HepG2 (cell line): ENCODE measurements around the gene SSH3. TPM values are rescaled to one million over a fixed set of nuclear protein-coding genes. Genes with fewer than 3 reads are reported as not detected.

Source experiments
- BCL6 ChIP-seq: IDR thresholded peaks from 2 replicates; pipeline ENCODE4 v1.6.1; 2016; ENCODE audit warnings: missing genetic modification reagents, missing compliant biosample characterization
- BRD4 ChIP-seq: sonication (generic); formaldehyde crosslinking; IDR thresholded peaks from 2 replicates; pipeline ENCODE4 v1.4.0; 2020; ENCODE audit warnings: missing genetic modification reagents
- CEBPB ChIP-seq: IDR thresholded peaks from 2 replicates; pipeline ENCODE4 v1.6.1; 2011; ENCODE audit warnings: low read depth, low read length, improper control_type of control experiment, borderline replicate concordance
- FOXA1 ChIP-seq, 2 experiments: fragments of 450-650 bp in 1 of 2; sonication (generic) in 1 of 2; formaldehyde crosslinking in 1 of 2; IDR thresholded peaks; 2 replicates each; pipeline versions ENCODE4 v1.4.0 to v1.6.1; 2016 to 2020; ENCODE audit warnings: missing genetic modification reagents in 1 of 2
- MIER3 ChIP-seq: IDR thresholded peaks from 2 replicates; pipeline ENCODE4 v1.6.1; 2016; ENCODE audit warnings: missing compliant biosample characterization, borderline replicate concordance
- NAIF1 ChIP-seq: sonication (generic); formaldehyde crosslinking; IDR thresholded peaks from 2 replicates; pipeline ENCODE4 v1.5.0; 2020; ENCODE audit warnings: mild to moderate bottlenecking, missing genetic modification reagents, borderline replicate concordance
- NBN ChIP-seq: fragments of 450-650 bp; conservative IDR thresholded peaks from 2 replicates; pipeline ENCODE4 v1.6.1; 2017
- RFX3 ChIP-seq: IDR thresholded peaks from 2 replicates; pipeline ENCODE4 v1.6.1; 2016; ENCODE audit warnings: missing biosample characterization, missing genetic modification reagents
- SP4 ChIP-seq: sonication (generic); formaldehyde crosslinking; IDR thresholded peaks from 2 replicates; pipeline ENCODE4 v1.8.1; 2023; ENCODE audit warnings: mild to moderate bottlenecking, missing genetic modification reagents
- SRSF4 ChIP-seq: fragments of 200-400 bp; formaldehyde crosslinking; IDR thresholded peaks from one replicate; pipeline ENCODE4 v1.6.1; 2018; ENCODE audit warnings: mild to moderate bottlenecking, low read depth, low read length, moderate library complexity; ENCODE audit not compliant: poor library complexity, severe bottlenecking
- TBL1XR1 ChIP-seq: fragments of 150-350 bp; IDR thresholded peaks from 2 replicates; pipeline ENCODE4 v1.6.1; 2014; ENCODE audit warnings: borderline replicate concordance, low read length; ENCODE audit not compliant: partially characterized antibody
- ZNF224 ChIP-seq: sonication (generic); formaldehyde crosslinking; IDR thresholded peaks from 2 replicates; pipeline ENCODE4 v1.5.0; 2020; ENCODE audit warnings: mild to moderate bottlenecking, missing genetic modification reagents
- ZNF367 ChIP-seq: sonication (generic); formaldehyde crosslinking; IDR thresholded peaks from 2 replicates; pipeline ENCODE4 v1.4.0; 2020; ENCODE audit warnings: missing genetic modification reagents, borderline replicate concordance
- ZNF496 ChIP-seq: sonication (generic); formaldehyde crosslinking; IDR thresholded peaks from 2 replicates; pipeline ENCODE4 v1.8.1; 2023; ENCODE audit warnings: mild to moderate bottlenecking, moderate library complexity, missing genetic modification reagents; ENCODE audit not compliant: insufficient replicate concordance
- ZNF607 ChIP-seq: sonication (generic); formaldehyde crosslinking; IDR thresholded peaks from 2 replicates; pipeline ENCODE4 v1.5.1; 2020; ENCODE audit warnings: missing genetic modification reagents, mild to moderate bottlenecking, borderline replicate concordance
- ZNF773 ChIP-seq: sonication (generic); formaldehyde crosslinking; IDR thresholded peaks from 2 replicates; pipeline ENCODE4 v1.4.0; 2020; ENCODE audit warnings: missing genetic modification reagents, borderline replicate concordance
- polyA plus RNA-seq, 8 experiments: library from polyadenylated mRNA; depleted of rRNA in 3 of 8; stranded (reverse) in 7 of 8; unstranded in 1 of 8; fragments of >200 nt; fragmentation: Illumina TruSeq in 4 of 8; extraction: Trizol in 4 of 8; gene quantifications; 2 replicates each; pipeline versions ENCODE4 v1.2.1 to v1.2.3, GENCODE V29; 2011 to 2016; ENCODE audit warnings: low read depth in 4 of 8, missing spikeins in 1 of 8, mixed read lengths in 1 of 8; ENCODE audit not compliant: insufficient read depth in 1 of 8
- total RNA-seq, 5 experiments: library from RNA; depleted of rRNA; stranded (reverse); fragments of >200 nt; fragmentation: Illumina TruSeq; extraction: Trizol; gene quantifications; 2 replicates each; pipeline ENCODE4 v1.2.3, GENCODE V29; 2016; ENCODE audit warnings: low read depth in 1 of 5
- TF ChIP-seq, protein P1 (sequence below): IDR thresholded peaks from 2 replicates; pipeline ENCODE4 v1.6.1; 2016; ENCODE audit warnings: low read depth, control low read depth
- TF ChIP-seq, protein P2 (sequence below): sonication (generic); formaldehyde crosslinking; IDR thresholded peaks from 2 replicates; pipeline ENCODE4 v1.9.0; 2021; ENCODE audit warnings: missing genetic modification reagents, mild to moderate bottlenecking, borderline replicate concordance
- TF ChIP-seq, protein P3 (sequence below): sonication (generic); formaldehyde crosslinking; IDR thresholded peaks from 2 replicates; pipeline ENCODE4 v1.8.0; 2022; ENCODE audit warnings: mild to moderate bottlenecking, missing genetic modification reagents, moderate library complexity
- TF ChIP-seq, protein P4 (sequence below): sonication (generic); formaldehyde crosslinking; IDR thresholded peaks from 2 replicates; pipeline ENCODE4 v1.9.0; 2021; ENCODE audit warnings: missing genetic modification reagents, borderline replicate concordance
- TF ChIP-seq, protein P5 (sequence below): sonication (generic); formaldehyde crosslinking; IDR thresholded peaks from 2 replicates; pipeline ENCODE4 v1.5.0; 2020; ENCODE audit warnings: missing genetic modification reagents

The SSH3 gene
- total and polyA plus RNA-seq, 2 of the 13 experiments (the other 11 are each of a cell fraction or from before 2014, with no cell fraction given) = 12.4 to 18.8 TPM

DNA sequence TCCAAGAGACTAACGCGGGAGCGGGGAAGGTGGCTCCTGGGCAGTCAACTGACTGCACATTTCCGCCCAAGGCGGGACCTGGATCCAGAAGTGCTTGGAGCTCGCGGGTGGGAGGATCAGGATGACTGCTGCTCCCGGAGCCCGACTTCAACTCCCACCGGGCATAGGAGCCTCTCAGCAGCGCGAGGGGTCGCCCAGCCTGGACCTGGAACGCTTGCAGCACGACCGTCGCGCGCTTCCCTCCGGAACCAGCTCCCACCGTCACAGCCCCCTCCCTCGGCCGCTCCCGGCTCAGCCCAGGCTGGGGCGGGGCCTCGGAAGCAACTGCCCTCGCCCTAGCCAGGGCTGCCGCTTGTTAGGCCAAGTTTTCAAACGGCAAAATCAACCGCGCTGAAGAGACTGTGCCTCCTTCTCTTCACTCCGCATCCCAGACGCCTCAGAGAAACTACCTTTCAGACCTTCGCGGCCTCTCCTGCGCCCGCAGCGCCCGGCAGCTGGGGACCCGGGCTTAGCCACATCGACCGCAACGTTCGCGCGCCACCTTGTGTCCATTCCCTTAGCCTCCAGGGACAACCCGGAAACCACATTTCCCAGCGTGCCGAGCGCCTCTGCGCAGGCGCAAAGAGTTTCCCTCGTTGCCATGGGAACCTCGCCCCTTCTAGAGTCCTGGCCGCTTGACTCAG lies 14.0 kb downstream of the SSH3 start (continued):
- TF ChIP-seq, protein P1, sequence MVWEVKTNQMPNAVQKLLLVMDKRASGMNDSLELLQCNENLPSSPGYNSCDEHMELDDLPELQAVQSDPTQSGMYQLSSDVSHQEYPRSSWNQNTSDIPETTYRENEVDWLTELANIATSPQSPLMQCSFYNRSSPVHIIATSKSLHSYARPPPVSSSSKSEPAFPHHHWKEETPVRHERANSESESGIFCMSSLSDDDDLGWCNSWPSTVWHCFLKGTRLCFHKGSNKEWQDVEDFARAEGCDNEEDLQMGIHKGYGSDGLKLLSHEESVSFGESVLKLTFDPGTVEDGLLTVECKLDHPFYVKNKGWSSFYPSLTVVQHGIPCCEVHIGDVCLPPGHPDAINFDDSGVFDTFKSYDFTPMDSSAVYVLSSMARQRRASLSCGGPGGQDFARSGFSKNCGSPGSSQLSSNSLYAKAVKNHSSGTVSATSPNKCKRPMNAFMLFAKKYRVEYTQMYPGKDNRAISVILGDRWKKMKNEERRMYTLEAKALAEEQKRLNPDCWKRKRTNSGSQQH (CRISPR knock-in tag) = peak; percentile 30; the same call in 1 of the 2 replicates
- no peak for TF ChIP-seq ZNF496 (CRISPR knock-in tag)
- no peak; the same call in 1 of the 2 replicates for TF ChIP-seq BCL6 (CRISPR knock-in tag)
- no peak for TF ChIP-seq FOXA1 (IDR thresholded peaks at IDR 0.05)
- no peak for TF ChIP-seq FOXA1 (CRISPR knock-in tag; IDR thresholded peaks at IDR 0.05)
- TF ChIP-seq ZNF224 (CRISPR knock-in tag) = peak; percentile 74; the same call in 1 of the 2 replicates
- no peak for TF ChIP-seq NBN
- no peak for TF ChIP-seq NAIF1
- TF ChIP-seq, protein P2, sequence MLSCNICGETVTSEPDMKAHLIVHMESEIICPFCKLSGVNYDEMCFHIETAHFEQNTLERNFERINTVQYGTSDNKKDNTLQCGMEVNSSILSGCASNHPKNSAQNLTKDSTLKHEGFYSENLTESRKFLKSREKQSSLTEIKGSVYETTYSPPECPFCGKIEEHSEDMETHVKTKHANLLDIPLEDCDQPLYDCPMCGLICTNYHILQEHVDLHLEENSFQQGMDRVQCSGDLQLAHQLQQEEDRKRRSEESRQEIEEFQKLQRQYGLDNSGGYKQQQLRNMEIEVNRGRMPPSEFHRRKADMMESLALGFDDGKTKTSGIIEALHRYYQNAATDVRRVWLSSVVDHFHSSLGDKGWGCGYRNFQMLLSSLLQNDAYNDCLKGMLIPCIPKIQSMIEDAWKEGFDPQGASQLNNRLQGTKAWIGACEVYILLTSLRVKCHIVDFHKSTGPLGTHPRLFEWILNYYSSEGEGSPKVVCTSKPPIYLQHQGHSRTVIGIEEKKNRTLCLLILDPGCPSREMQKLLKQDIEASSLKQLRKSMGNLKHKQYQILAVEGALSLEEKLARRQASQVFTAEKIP (CRISPR knock-in tag) = no peak
- TF ChIP-seq RFX3 (CRISPR knock-in tag) = peak; percentile 100
- TF ChIP-seq TBL1XR1 = peak; percentile 21
- TF ChIP-seq ZNF773 (CRISPR knock-in tag) = peak; percentile 69; the same call in 1 of the 2 replicates
- peak; percentile 68; the same call in 1 of the 2 replicates for TF ChIP-seq SP4 (CRISPR knock-in tag)
- no peak for TF ChIP-seq SRSF4
- TF ChIP-seq, protein P3, sequence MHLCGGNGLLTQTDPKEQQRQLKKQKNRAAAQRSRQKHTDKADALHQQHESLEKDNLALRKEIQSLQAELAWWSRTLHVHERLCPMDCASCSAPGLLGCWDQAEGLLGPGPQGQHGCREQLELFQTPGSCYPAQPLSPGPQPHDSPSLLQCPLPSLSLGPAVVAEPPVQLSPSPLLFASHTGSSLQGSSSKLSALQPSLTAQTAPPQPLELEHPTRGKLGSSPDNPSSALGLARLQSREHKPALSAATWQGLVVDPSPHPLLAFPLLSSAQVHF (CRISPR knock-in tag) = no peak
- TF ChIP-seq MIER3 (CRISPR knock-in tag) = peak; percentile 75; the same call in 1 of the 2 replicates
- TF ChIP-seq, protein P4, sequence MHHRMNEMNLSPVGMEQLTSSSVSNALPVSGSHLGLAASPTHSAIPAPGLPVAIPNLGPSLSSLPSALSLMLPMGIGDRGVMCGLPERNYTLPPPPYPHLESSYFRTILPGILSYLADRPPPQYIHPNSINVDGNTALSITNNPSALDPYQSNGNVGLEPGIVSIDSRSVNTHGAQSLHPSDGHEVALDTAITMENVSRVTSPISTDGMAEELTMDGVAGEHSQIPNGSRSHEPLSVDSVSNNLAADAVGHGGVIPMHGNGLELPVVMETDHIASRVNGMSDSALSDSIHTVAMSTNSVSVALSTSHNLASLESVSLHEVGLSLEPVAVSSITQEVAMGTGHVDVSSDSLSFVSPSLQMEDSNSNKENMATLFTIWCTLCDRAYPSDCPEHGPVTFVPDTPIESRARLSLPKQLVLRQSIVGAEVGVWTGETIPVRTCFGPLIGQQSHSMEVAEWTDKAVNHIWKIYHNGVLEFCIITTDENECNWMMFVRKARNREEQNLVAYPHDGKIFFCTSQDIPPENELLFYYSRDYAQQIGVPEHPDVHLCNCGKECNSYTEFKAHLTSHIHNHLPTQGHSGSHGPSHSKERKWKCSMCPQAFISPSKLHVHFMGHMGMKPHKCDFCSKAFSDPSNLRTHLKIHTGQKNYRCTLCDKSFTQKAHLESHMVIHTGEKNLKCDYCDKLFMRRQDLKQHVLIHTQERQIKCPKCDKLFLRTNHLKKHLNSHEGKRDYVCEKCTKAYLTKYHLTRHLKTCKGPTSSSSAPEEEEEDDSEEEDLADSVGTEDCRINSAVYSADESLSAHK (CRISPR knock-in tag) = no peak
- TF ChIP-seq, protein P5, sequence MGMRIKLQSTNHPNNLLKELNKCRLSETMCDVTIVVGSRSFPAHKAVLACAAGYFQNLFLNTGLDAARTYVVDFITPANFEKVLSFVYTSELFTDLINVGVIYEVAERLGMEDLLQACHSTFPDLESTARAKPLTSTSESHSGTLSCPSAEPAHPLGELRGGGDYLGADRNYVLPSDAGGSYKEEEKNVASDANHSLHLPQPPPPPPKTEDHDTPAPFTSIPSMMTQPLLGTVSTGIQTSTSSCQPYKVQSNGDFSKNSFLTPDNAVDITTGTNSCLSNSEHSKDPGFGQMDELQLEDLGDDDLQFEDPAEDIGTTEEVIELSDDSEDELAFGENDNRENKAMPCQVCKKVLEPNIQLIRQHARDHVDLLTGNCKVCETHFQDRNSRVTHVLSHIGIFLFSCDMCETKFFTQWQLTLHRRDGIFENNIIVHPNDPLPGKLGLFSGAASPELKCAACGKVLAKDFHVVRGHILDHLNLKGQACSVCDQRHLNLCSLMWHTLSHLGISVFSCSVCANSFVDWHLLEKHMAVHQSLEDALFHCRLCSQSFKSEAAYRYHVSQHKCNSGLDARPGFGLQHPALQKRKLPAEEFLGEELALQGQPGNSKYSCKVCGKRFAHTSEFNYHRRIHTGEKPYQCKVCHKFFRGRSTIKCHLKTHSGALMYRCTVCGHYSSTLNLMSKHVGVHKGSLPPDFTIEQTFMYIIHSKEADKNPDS (CRISPR knock-in tag) = no peak
- no peak for TF ChIP-seq CEBPB
- TF ChIP-seq ZNF367 (CRISPR knock-in tag) = no peak
- TF ChIP-seq BRD4 (CRISPR knock-in tag) = no peak; the same call in 1 of the 2 replicates
- peak; percentile 71; the same call in 1 of the 2 replicates for TF ChIP-seq ZNF607
